DMS 273 treated with DMSO at 0.1 percent for 48 hours (cell line): ENCODE measurements around the gene ZFAND6.
"Not testable (repeated sequence)": the region's sequence is repeated elsewhere in the genome, so short reads cannot be mapped to it uniquely, and the experiment has no call there.

ENCODE experiments used
- DNase-seq: peaks from one replicate; lab custom pipeline; 2025; lab: John Stamatoyannopoulos, UW

ZFAND6 gene

DNA sequence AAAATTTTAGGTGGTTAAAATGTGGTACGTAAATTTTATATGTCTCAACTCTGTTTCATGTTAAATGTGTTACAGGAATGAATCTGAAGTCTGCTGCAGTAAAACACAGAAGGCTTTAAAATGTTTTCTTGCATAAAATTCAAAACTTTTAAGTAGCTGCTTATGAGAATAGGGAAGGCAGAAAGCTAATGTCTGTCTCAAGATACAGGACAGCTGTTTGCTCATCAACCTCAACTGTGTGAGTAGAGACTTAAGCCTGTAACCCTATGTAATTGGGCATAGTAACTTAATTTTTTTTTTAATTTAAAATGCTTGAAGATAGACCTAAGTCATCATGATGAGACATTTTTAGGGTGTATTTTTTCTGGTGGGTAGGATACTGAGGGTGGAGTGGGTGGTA, 38.9 kb downstream of the ZFAND6 start:
- no peak for DNase-seq

GRCh38 chr15:80099241-80099640, 39.8 kb downstream of the ZFAND6 start:
- no peak for DNase-seq

- not testable (repeated sequence) for DNase-seq
Observed at GRCh38 chr15:80099662-80100061, 40.2 kb downstream of the ZFAND6 start.

DNA sequence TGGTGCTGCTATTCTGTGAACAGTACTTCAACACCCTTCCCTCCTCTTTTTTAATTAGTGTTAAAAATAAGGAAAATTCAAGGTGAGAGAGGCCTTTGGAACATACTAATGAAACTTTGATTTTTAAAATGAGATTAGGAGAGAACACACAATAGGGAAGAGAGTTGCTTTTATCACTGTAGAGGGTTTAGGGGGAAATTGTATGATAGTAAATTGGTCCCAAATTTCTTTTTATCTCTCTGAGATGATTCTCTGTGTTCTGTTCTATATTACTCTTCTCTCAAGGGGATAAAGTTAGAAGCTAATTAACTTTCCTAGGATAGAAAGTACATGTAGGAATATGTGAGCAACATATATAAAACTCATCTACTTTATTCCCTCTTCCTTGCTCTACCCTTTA, 40.8 kb downstream of the ZFAND6 start:
- no peak for DNase-seq

DNA sequence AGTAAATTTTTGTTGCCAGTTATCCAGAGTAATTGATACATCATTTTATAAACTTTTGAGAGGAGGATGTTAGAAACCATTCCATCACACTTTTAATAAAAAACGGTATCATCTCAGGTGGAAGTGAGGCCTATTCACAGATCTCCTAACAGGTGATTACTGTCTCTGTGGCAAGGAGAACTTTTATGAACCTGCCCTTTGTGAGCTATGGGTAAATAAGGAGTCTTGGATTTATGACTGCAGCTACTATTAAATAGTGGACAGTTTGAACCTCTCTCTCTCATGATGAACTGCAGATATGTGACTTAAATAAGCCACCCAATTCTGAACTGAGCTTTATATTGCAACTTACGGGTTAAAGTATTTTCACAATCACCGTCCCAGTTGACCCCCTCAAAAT, 45.7 kb downstream of the ZFAND6 start:
- no peak for DNase-seq

GRCh38 chr15:80105595-80105994, 46.1 kb downstream of the ZFAND6 start:
- no peak for DNase-seq

- DNase-seq, result no peak
Observed at GRCh38 chr15:80106051-80106450, 46.6 kb downstream of the ZFAND6 start.

- DNase-seq, result no peak
Observed at GRCh38 chr15:80107204-80107603, 47.7 kb downstream of the ZFAND6 start.

- DNase-seq, result no peak
Observed at GRCh38 chr15:80107774-80108173, 48.3 kb downstream of the ZFAND6 start.

GRCh38 chr15:80109388-80109787, 49.9 kb downstream of the ZFAND6 start:
- no peak for DNase-seq

DNA sequence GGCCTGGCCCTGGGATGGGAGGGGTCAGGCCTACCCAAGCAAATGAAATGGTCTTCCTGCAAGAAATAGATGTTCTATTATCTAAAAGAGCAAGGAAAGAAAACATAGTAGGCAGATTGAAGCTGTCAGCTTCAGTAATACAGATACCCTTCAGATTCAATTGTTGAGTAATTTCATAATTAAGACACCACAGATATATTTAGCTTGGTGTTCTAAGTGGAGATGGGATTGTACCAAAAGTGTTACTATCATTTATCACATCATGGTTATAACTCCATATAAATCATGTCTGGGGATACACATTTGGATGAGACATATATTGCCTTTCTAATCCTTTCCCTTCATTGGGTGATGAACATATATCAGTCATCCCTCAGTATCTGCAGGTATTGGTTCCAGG, 51.4 kb downstream of the ZFAND6 start:
- DNase-seq, result no peak

DNA sequence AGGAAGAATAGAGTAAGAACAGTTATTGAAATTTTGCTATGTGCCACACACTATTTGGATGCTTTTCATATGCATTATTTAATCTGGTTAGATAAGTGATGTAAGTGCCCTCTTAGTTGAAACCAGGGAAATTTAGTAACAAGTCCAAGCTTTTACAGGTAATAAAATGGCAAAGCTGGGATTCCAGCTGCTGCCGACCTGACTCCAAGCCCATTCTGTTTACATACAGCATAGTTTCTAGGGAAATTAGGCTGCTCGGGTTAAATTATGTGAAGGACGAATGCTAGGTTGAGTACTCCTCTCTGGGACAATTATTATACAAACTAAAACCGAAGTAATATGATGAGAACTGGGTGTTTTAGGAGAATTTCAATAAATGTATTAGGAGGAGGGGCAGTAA, 54.6 kb downstream of the ZFAND6 start:
- DNase-seq, result no peak

GRCh38 chr15:80115021-80115420, 55.5 kb downstream of the ZFAND6 start:
- no peak for DNase-seq

DNA sequence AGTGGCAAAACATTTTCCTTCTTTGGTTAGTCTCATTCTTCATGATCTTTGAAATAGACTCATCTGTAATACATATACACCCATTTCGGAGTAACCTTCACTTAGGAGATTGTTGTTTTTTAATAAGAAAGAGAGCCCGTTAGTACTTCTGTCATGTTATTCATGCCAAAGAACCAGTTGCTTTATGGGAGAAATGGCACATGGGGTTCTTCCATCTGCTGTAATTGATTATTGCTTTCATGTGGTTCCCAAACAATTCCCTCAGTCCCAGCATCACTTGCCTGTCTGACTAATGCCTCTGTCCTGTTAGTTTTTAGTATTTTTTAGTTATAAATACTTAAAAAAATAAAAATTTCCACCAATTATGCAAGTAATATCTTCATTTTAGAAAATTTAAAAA, 59.5 kb downstream of the ZFAND6 start:
- peak; percentile 72 for DNase-seq

GRCh38 chr15:80120636-80121035, 61.2 kb downstream of the ZFAND6 start:
- DNase-seq, result no peak

DNA sequence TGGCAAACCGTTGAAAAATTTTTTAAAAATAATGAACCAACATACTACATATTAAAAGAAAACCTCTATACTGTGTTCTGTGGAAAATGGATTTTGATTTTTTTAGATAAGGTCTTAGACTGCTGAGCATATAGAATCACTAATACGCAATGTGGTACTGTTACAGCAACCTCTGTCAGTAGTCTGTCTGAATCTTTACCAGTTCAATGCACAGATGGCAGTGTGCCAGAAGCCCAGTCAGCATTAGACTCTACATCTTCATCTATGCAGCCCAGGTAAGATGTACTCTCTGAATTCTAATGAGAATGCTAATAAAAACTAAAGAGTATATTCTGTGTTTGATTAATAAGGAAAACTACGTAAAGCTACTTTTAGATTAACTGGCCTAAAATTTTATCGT, 62.1 kb downstream of the ZFAND6 start:
- DNase-seq, result peak; percentile 3

DNA sequence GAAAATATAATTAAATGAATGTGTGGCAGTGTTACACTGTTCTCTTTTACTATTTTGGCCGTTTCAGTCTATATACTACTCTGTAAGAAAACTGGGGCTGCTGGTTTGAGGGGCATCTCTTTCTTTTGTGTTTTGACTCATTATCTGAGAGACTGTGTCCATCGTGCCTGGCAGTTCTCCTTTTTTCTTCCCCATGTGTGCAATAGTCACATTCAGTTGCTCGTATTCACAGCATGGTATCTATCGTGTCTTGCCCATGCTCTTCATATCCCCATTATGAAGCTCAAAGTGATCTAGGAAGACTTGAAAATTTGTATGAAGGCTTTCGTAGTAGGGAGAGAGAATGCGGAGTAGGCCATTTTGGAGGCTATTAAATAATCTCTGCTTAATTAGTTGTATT, 63.6 kb downstream of the ZFAND6 start:
- no peak for DNase-seq

- DNase-seq, result not testable (repeated sequence)
Observed at GRCh38 chr15:80127253-80127652, 67.8 kb downstream of the ZFAND6 start.

- DNase-seq, result no peak
Observed at GRCh38 chr15:80127911-80128310, 68.4 kb downstream of the ZFAND6 start.

DNA sequence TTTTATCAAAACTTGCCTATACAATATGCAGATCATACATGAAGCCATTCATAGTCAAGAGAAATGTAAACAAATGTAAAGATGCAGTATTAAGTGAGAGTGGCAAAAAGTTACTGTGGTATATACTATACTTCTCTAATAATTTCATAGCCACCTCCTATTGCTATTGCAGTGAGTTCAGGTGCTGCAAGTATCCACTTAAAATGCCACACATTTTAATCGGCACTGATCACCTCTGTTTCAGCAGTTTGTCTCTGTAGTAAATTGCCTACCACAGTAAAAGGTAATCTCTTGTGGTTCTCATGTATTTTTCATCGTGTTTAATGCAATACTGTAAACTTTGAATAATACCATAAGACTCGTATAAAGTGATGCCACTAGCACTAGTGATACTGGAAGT, 72.9 kb downstream of the ZFAND6 start:
- DNase-seq, result no peak

DNA sequence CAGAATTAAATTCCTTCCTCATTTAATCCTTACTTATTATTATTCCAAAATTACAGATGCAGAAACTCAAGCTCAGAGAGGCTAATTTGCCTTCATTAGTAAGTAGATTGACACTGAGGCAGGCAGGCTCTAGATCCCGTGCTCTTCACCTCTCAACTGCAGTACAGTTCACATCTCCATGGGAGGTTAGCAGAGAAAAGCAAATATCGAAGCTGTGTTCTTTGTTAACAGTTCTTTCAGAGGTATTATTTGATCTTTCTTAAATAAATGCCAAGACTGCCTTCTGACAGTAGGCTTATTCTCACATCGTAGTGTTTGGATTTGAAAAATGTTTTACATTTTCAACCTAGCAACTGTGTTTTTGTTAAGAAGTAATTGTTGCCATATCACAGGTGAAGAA, 77.4 kb downstream of the ZFAND6 start:
- no peak for DNase-seq

GRCh38 chr15:80138961-80139360, 79.5 kb downstream of the ZFAND6 start:
- no peak for DNase-seq

- no peak for DNase-seq
Observed at GRCh38 chr15:80140909-80141308, 81.4 kb downstream of the ZFAND6 start.

GRCh38 chr15:80141916-80142598, 82.6 kb downstream of the ZFAND6 start:
- DNase-seq, result no peak

GRCh38 chr15:80142646-80143045, 83.2 kb downstream of the ZFAND6 start:
- no peak for DNase-seq
